Large intestine (tissue), 3 donors: ENCODE results near the gene SHB. TPM values are rescaled to one million over a fixed set of nuclear protein-coding genes. Genes with fewer than 3 reads are reported as not detected.
"Not testable (repeated sequence)": the region's sequence is repeated elsewhere in the genome, so short reads cannot be mapped to it uniquely, and the experiment has no call there.

Source experiments
- DNase-seq, 2 donors: peaks; one replicate each; pipeline versions ENCODE4 v3.0.0 to v3.0.0-alpha.2; 2013
- H3K27ac ChIP-seq: one replicate; pipeline ENCODE4 v1.5.1; 2013; ENCODE audit warnings: low read length
- H3K27me3 ChIP-seq: 2 replicates; pipeline ENCODE4 v1.6.1; 2013; ENCODE audit warnings: low read length; ENCODE audit not compliant: control insufficient read depth, insufficient read depth
- H3K36me3 ChIP-seq: 2 replicates; pipeline ENCODE4 v1.6.1; 2013; ENCODE audit warnings: low read length; ENCODE audit not compliant: control insufficient read depth, insufficient read depth
- H3K4me1 ChIP-seq: one replicate; pipeline ENCODE4 v1.6.1; 2013; ENCODE audit warnings: low read length; ENCODE audit not compliant: control insufficient read depth, insufficient read depth
- H3K4me3 ChIP-seq: one replicate; pipeline ENCODE4 v1.5.1; 2013; ENCODE audit warnings: low read length
- H3K9me3 ChIP-seq: one replicate; pipeline ENCODE4 v1.6.1; 2013; ENCODE audit warnings: mild to moderate bottlenecking, low read depth, low read length, moderate library complexity; ENCODE audit not compliant: control insufficient read depth
- WGBS: methylation state at CpG from one replicate; pipeline ENCODE4 v1.1.5; 2013; ENCODE audit warnings: low lambda C conversion rate; ENCODE audit not compliant: insufficient coverage; 5-methylcytosine and 5-hydroxymethylcytosine counted together
- polyA plus RNA-seq: library from polyadenylated mRNA; unstranded; fragments of 120-200 nt; gene quantifications from one replicate; pipeline ENCODE4 v1.2.1, GENCODE V29; 2013

SHB gene
- polyA plus RNA-seq, 1 donor, result 17.8 TPM

- Histone ChIP-seq H3K27ac (peak overlapping the region; percentile 94), H3K9me3 (no peaks in the 10 kb centered on the region), H3K36me3 (peaks cover 9% of the 10 kb centered on the region), H3K4me3 (no peak overlapping the region), H3K4me1 (peaks cover 94% of the 10 kb centered on the region), H3K27me3 (no peaks in the 10 kb centered on the region)
- no CpG with 5 or more reads among the region's 8 CpGs for WGBS
- peak in 1 of 2 donors; percentile 53 for DNase-seq
Observed at GRCh38 chr9:37967014-37967760, 101.8 kb downstream of the SHB start.

GRCh38 chr9:37966412-37967013, 102.5 kb downstream of the SHB start:
- H3K36me3 ChIP-seq, result peaks cover 15% of the 10 kb centered on the region
- 29% methylated on average over 1 of the region's 9 CpGs for WGBS
- no peaks in the 10 kb centered on the region for H3K27me3 ChIP-seq
- DNase-seq, result peak; percentile 81 to 95
- peak overlapping the region; percentile 94 for H3K27ac ChIP-seq
- H3K9me3 ChIP-seq, result no peaks in the 10 kb centered on the region
- H3K4me1 ChIP-seq, result peaks cover 87% of the 10 kb centered on the region
- H3K4me3 ChIP-seq, result no peak overlapping the region

GRCh38 chr9:37965676-37966345, 103.2 kb downstream of the SHB start:
- not testable (repeated sequence) for H3K27me3 ChIP-seq, H3K9me3 ChIP-seq, H3K4me3 ChIP-seq
- Histone ChIP-seq H3K4me1 (peaks cover 80% of the 10 kb centered on the region), H3K36me3 (peaks cover 14% of the 10 kb centered on the region), H3K27ac (peak overlapping the region; percentile 94)
- peak in 1 of 2 donors; percentile 61 for DNase-seq
- WGBS, result no CpG with 5 or more reads among the region's 7 CpGs

- no peak overlapping the region for H3K4me3 ChIP-seq
- H3K9me3 ChIP-seq, result no peaks in the 10 kb centered on the region
- peak overlapping the region; percentile 94 for H3K27ac ChIP-seq
- H3K4me1 ChIP-seq, result peaks cover 73% of the 10 kb centered on the region
- H3K36me3 ChIP-seq, result peaks cover 16% of the 10 kb centered on the region
- no CpG with 5 or more reads among the region's 2 CpGs for WGBS
- no peaks in the 10 kb centered on the region for H3K27me3 ChIP-seq
- DNase-seq, result no peak
Observed at GRCh38 chr9:37965116-37965515, 103.9 kb downstream of the SHB start.

- H3K27me3 ChIP-seq, result no peaks in the 10 kb centered on the region
- H3K4me1 ChIP-seq, result peaks cover 69% of the 10 kb centered on the region
- peaks cover 13% of the 10 kb centered on the region for H3K36me3 ChIP-seq
- no CpG with 5 or more reads among the region's 5 CpGs for WGBS
- peak overlapping the region; percentile 94 for H3K27ac ChIP-seq
- no peaks in the 10 kb centered on the region for H3K9me3 ChIP-seq
- no peak overlapping the region for H3K4me3 ChIP-seq
- DNase-seq, result no peak
Observed at GRCh38 chr9:37964740-37965081, 104.3 kb downstream of the SHB start.

- peaks cover 13% of the 10 kb centered on the region for H3K36me3 ChIP-seq
- no peak overlapping the region for H3K4me3 ChIP-seq
- WGBS, result no CpG with 5 or more reads among the region's 15 CpGs
- H3K9me3 ChIP-seq, result no peaks in the 10 kb centered on the region
- peaks cover 63% of the 10 kb centered on the region for H3K4me1 ChIP-seq
- no peaks in the 10 kb centered on the region for H3K27me3 ChIP-seq
- H3K27ac ChIP-seq, result peak overlapping the region; percentile 94
- peak; percentile 91 to 96 for DNase-seq
Observed at GRCh38 chr9:37963936-37964739, 104.9 kb downstream of the SHB start.

- no peak overlapping the region for H3K27ac ChIP-seq
Observed at GRCh38 chr9:37961351-37961750, 107.7 kb downstream of the SHB start.

GRCh38 chr9:37960631-37961030, 108.4 kb downstream of the SHB start:
- DNase-seq, result no peak
- H3K9me3 ChIP-seq, result no peaks in the 10 kb centered on the region
- H3K4me1 ChIP-seq, result peaks cover 31% of the 10 kb centered on the region
- peaks cover 26% of the 10 kb centered on the region for H3K36me3 ChIP-seq
- H3K4me3 ChIP-seq, result no peak overlapping the region
- no peaks in the 10 kb centered on the region for H3K27me3 ChIP-seq
- no peak overlapping the region for H3K27ac ChIP-seq
- WGBS, result no CpG with 5 or more reads among the region's 3 CpGs

More at GRCh38 chr9:37961351-37961750, 107.7 kb downstream of the SHB start:
- DNase-seq, result no peak
- Histone ChIP-seq H3K4me3 (no peak overlapping the region), H3K36me3 (peaks cover 19% of the 10 kb centered on the region), H3K27me3 (no peaks in the 10 kb centered on the region), H3K4me1 (peaks cover 36% of the 10 kb centered on the region), H3K9me3 (no peaks in the 10 kb centered on the region)
- WGBS, result no CpG with 5 or more reads among the region's 3 CpGs

GRCh38 chr9:37959976-37960375, 109.1 kb downstream of the SHB start:
- Histone ChIP-seq H3K4me3 (no peak overlapping the region), H3K27me3 (no peaks in the 10 kb centered on the region), H3K27ac (no peak overlapping the region), H3K4me1 (peaks cover 25% of the 10 kb centered on the region), H3K9me3 (no peaks in the 10 kb centered on the region), H3K36me3 (peaks cover 30% of the 10 kb centered on the region)
- 65% methylated on average over 3 of the region's 4 CpGs for WGBS
- DNase-seq, result no peak

- no peak overlapping the region for H3K4me3 ChIP-seq
- H3K9me3 ChIP-seq, result no peaks in the 10 kb centered on the region
- peaks cover 8% of the 10 kb centered on the region for H3K4me1 ChIP-seq
- no CpG with 5 or more reads among the region's 9 CpGs for WGBS
- DNase-seq, result no peak
- H3K36me3 ChIP-seq, result peaks cover 48% of the 10 kb centered on the region
- no peaks in the 10 kb centered on the region for H3K27me3 ChIP-seq
- no peak overlapping the region for H3K27ac ChIP-seq
Observed at GRCh38 chr9:37958154-37958553, 110.9 kb downstream of the SHB start.
